Activated CD4-positive, CD25-positive, alpha-beta regulatory T cell treated with anti-CD3 and anti-CD28 coated beads, Interleukin-2, amount 50 U/mL, for 72 hours (primary cell): ENCODE results near the gene KLHL12.
"Not testable (repeated sequence)": the region's sequence is repeated elsewhere in the genome, so short reads cannot be mapped to it uniquely, and the experiment has no call there.

ENCODE experiments used
- DNase-seq: peaks from one replicate; pipeline ENCODE4 v3.0.0; 2021

Gene KLHL12

GRCh38 chr1:202945483-202945882 is 18.4 kb upstream of the KLHL12 start:
- no peak for DNase-seq

- DNase-seq, result no peak
Measured at GRCh38 chr1:202944438-202944921, 17.4 kb upstream of the KLHL12 start.

GRCh38 chr1:202942426-202942825 is 15.4 kb upstream of the KLHL12 start:
- DNase-seq, result no peak

GRCh38 chr1:202941372-202941771 is 14.3 kb upstream of the KLHL12 start:
- DNase-seq, result no peak

- DNase-seq, result no peak
Measured at GRCh38 chr1:202940561-202940960, 13.5 kb upstream of the KLHL12 start.

- DNase-seq, result no peak
Measured at GRCh38 chr1:202938287-202938925, 11.4 kb upstream of the KLHL12 start.

- not testable (repeated sequence) for DNase-seq
Measured at GRCh38 chr1:202936409-202936808, 9.4 kb upstream of the KLHL12 start.

- no peak for DNase-seq
Measured at GRCh38 chr1:202935844-202936243, 8.8 kb upstream of the KLHL12 start.

GRCh38 chr1:202934755-202935154 is 7.7 kb upstream of the KLHL12 start:
- DNase-seq, result no peak

- DNase-seq, result no peak
Measured at GRCh38 chr1:202932476-202932875, 5.4 kb upstream of the KLHL12 start.

GRCh38 chr1:202923533-202923932 is 3.5 kb downstream of the KLHL12 start:
- no peak for DNase-seq

GRCh38 chr1:202919615-202920014 is 7.4 kb downstream of the KLHL12 start:
- DNase-seq, result no peak

- no peak for DNase-seq
Measured at GRCh38 chr1:202915146-202915545, 11.9 kb downstream of the KLHL12 start.

GRCh38 chr1:202912476-202912875 is 14.6 kb downstream of the KLHL12 start:
- DNase-seq, result not testable (repeated sequence)

- no peak for DNase-seq
Measured at GRCh38 chr1:202909494-202909893, 17.5 kb downstream of the KLHL12 start.

- DNase-seq, result no peak
Measured at GRCh38 chr1:202908998-202909397, 18.0 kb downstream of the KLHL12 start.

- no peak for DNase-seq
Measured at GRCh38 chr1:202905331-202905730, 21.7 kb downstream of the KLHL12 start.

GRCh38 chr1:202903808-202904207 is 23.2 kb downstream of the KLHL12 start:
- DNase-seq, result not testable (repeated sequence)

- no peak for DNase-seq
Measured at GRCh38 chr1:202901555-202901954, 25.5 kb downstream of the KLHL12 start.

- no peak for DNase-seq
Measured at GRCh38 chr1:202892501-202892900, 34.5 kb downstream of the KLHL12 start.

GRCh38 chr1:202890392-202890791 is 36.6 kb downstream of the KLHL12 start:
- DNase-seq, result no peak

- peak; percentile 96 for DNase-seq
Measured at GRCh38 chr1:202888531-202889360, 38.3 kb downstream of the KLHL12 start, which contains the start of gene RABIF. RABIF (minus strand) TSS chr1:202889149; CDS start chr1:202889098, 51 bp downstream.

GRCh38 chr1:202888221-202888530 is 38.9 kb downstream of the KLHL12 start:
- DNase-seq, result no peak

GRCh38 chr1:202880961-202881460 is 46.0 kb downstream of the KLHL12 start:
- no peak for DNase-seq
